B cell (primary cell): ENCODE measurements around the gene MSX1.

ENCODE experiments used
- EZH2 ChIP-seq: IDR thresholded peaks from 2 replicates; pipeline ENCODE4 v1.6.1; 2012; ENCODE audit warnings: borderline replicate concordance, low read depth, mild to moderate bottlenecking, moderate library complexity, low read length; ENCODE audit not compliant: insufficient read depth, poor library complexity, severe bottlenecking
- TF ChIP-seq, protein P1 (sequence below): fragments of 200-600 bp; IDR thresholded peaks from one replicate; pipeline ENCODE4 v1.8.0; 2022; ENCODE audit warnings: antibody characterized with exemption, mild to moderate bottlenecking

GRCh38 chr4:4819213-4819606, 40.3 kb upstream of the MSX1 start:
- TF ChIP-seq, protein P1, sequence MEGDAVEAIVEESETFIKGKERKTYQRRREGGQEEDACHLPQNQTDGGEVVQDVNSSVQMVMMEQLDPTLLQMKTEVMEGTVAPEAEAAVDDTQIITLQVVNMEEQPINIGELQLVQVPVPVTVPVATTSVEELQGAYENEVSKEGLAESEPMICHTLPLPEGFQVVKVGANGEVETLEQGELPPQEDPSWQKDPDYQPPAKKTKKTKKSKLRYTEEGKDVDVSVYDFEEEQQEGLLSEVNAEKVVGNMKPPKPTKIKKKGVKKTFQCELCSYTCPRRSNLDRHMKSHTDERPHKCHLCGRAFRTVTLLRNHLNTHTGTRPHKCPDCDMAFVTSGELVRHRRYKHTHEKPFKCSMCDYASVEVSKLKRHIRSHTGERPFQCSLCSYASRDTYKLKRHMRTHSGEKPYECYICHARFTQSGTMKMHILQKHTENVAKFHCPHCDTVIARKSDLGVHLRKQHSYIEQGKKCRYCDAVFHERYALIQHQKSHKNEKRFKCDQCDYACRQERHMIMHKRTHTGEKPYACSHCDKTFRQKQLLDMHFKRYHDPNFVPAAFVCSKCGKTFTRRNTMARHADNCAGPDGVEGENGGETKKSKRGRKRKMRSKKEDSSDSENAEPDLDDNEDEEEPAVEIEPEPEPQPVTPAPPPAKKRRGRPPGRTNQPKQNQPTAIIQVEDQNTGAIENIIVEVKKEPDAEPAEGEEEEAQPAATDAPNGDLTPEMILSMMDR = no peak
- TF ChIP-seq EZH2 = no peak
